Measurements from ENCODE around the gene DIP2C. TPM values are rescaled to one million over a fixed set of nuclear protein-coding genes. Genes with fewer than 3 reads are reported as not detected.

DIP2C gene
- polyA plus RNA-seq, 3 donors, result 0.11 TPM; not detected in 2

- peaks cover 0 to 5% (median 0%) of the 10 kb centered on the region in 3 donors for H3K27me3 Mint-ChIP-seq (ENCODE audit: low read depth in 3 of 3)
- Histone ChIP-seq H3K36me3 (replicated peaks in 1 of 2; ENCODE audit: control insufficient read depth in 1 of 2, insufficient read depth in 2 of 2, low read length in 2 of 2) (no peaks in the 10 kb centered on the region), H3K27ac (ENCODE audit: low read depth in 1 of 2, low read length in 2 of 2) (no peak overlapping the region), H3K4me3 (replicated peaks in 1 of 3; ENCODE audit: low read depth in 2 of 3, low read length in 3 of 3) (no peak overlapping the region), H3K4me2 (replicated peaks; ENCODE audit: extremely low read depth, low read length, poor library complexity, severe bottlenecking) (no peak overlapping the region), H3K9me3 (replicated peaks in 1 of 2; ENCODE audit: control insufficient read depth in 1 of 2, insufficient read depth in 1 of 2, low read length in 2 of 2) (no peaks in the 10 kb centered on the region), H3K4me1 (ENCODE audit: control insufficient read depth in 1 of 2, insufficient read depth in 2 of 2, low read length in 2 of 2) (no peaks in the 10 kb centered on the region), H3K79me2 (ENCODE audit: insufficient read depth, low read length) (no peaks in the 10 kb centered on the region), H2AFZ (ENCODE audit: insufficient read depth, low read depth, low read length, poor library complexity, severe bottlenecking) (no peak overlapping the region), H3K27me3 (ENCODE audit: control insufficient read depth in 2 of 2, insufficient read depth in 2 of 2, low read length in 2 of 2) (no peaks in the 10 kb centered on the region), H4K20me1 (ENCODE audit: insufficient read depth, low read length) (no peaks in the 10 kb centered on the region), H3K9ac (ENCODE audit: insufficient read depth, low read length, poor library complexity, severe bottlenecking) (no peak overlapping the region)
- no peaks in the 10 kb centered on the region for H3K36me3 Mint-ChIP-seq
- H3K4me1 Mint-ChIP-seq, result no peaks in the 10 kb centered on the region
- H3K27ac Mint-ChIP-seq, result no peak overlapping the region
- intact Hi-C loops (cut with micrococcal nuclease), result no loop called here
- DNase-seq, result no peak
- H3K4me3 Mint-ChIP-seq, result no peak overlapping the region
- TF ChIP-seq, protein P1, sequence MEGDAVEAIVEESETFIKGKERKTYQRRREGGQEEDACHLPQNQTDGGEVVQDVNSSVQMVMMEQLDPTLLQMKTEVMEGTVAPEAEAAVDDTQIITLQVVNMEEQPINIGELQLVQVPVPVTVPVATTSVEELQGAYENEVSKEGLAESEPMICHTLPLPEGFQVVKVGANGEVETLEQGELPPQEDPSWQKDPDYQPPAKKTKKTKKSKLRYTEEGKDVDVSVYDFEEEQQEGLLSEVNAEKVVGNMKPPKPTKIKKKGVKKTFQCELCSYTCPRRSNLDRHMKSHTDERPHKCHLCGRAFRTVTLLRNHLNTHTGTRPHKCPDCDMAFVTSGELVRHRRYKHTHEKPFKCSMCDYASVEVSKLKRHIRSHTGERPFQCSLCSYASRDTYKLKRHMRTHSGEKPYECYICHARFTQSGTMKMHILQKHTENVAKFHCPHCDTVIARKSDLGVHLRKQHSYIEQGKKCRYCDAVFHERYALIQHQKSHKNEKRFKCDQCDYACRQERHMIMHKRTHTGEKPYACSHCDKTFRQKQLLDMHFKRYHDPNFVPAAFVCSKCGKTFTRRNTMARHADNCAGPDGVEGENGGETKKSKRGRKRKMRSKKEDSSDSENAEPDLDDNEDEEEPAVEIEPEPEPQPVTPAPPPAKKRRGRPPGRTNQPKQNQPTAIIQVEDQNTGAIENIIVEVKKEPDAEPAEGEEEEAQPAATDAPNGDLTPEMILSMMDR (IDR thresholded peaks at IDR 0.05), result no peak
- H3K9me3 Mint-ChIP-seq, result peaks cover 0 to 3% (median 0%) of the 10 kb centered on the region in 7 donors
- WGBS (ENCODE audit: insufficient coverage), result 92% methylated on average over 3 of the region's 9 CpGs
Observed at GRCh38 chr10:404991-405390, 284.5 kb downstream of the DIP2C start.

DNA sequence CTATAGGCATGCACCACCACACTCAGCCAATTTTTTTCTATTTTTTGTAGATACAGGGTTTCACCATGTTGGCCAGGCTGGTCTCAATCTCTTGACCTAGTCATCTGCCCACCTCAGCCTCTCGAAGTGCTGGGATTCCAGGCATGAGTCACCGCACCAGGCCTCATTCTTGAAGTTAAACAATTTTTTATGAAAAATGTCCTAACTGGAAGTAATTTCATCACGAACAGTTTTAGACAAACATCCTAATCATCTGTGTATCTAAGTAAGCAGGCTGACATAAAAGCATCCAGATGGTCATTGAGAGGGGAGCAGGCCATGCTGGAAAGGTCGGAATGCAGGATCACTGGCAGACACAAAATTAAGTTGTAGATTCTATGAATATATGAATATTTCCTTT, 285.1 kb downstream of the DIP2C start:
- no peaks in the 10 kb centered on the region for H3K36me3 Mint-ChIP-seq
- peaks cover 0 to 3% (median 0%) of the 10 kb centered on the region in 7 donors for H3K9me3 Mint-ChIP-seq
- peaks cover 0 to 5% (median 0%) of the 10 kb centered on the region in 3 donors for H3K27me3 Mint-ChIP-seq (ENCODE audit: low read depth in 3 of 3)
- WGBS (ENCODE audit: insufficient coverage), result 100% methylated on average over 1 of the region's 4 CpGs
- H3K27me3 ChIP-seq (ENCODE audit: control insufficient read depth in 2 of 2, insufficient read depth in 2 of 2, low read length in 2 of 2), result no peaks in the 10 kb centered on the region
- no peaks in the 10 kb centered on the region for H3K79me2 ChIP-seq (ENCODE audit: insufficient read depth, low read length)
- H3K4me1 ChIP-seq (ENCODE audit: control insufficient read depth in 1 of 2, insufficient read depth in 2 of 2, low read length in 2 of 2), result no peaks in the 10 kb centered on the region
- H3K4me3 ChIP-seq (replicated peaks in 1 of 3; ENCODE audit: low read depth in 2 of 3, low read length in 3 of 3), result no peak overlapping the region
- H3K9ac ChIP-seq (ENCODE audit: insufficient read depth, low read length, poor library complexity, severe bottlenecking), result no peak overlapping the region
- no peaks in the 10 kb centered on the region for H3K9me3 ChIP-seq (replicated peaks in 1 of 2; ENCODE audit: control insufficient read depth in 1 of 2, insufficient read depth in 1 of 2, low read length in 2 of 2)
- H4K20me1 ChIP-seq (ENCODE audit: insufficient read depth, low read length), result no peaks in the 10 kb centered on the region
- no peak overlapping the region for H3K4me3 Mint-ChIP-seq
- TF ChIP-seq, protein P1 (IDR thresholded peaks at IDR 0.05), result no peak
- no peak overlapping the region for H3K4me2 ChIP-seq (replicated peaks; ENCODE audit: extremely low read depth, low read length, poor library complexity, severe bottlenecking)
- H3K27ac ChIP-seq (ENCODE audit: low read depth in 1 of 2, low read length in 2 of 2), result no peak overlapping the region
- DNase-seq, result no peak
- no peak overlapping the region for H2AFZ ChIP-seq (ENCODE audit: insufficient read depth, low read depth, low read length, poor library complexity, severe bottlenecking)
- no peaks in the 10 kb centered on the region for H3K36me3 ChIP-seq (replicated peaks in 1 of 2; ENCODE audit: control insufficient read depth in 1 of 2, insufficient read depth in 2 of 2, low read length in 2 of 2)
- no peak overlapping the region for H3K27ac Mint-ChIP-seq
- intact Hi-C loops (cut with micrococcal nuclease), result no loop called here
- no peaks in the 10 kb centered on the region for H3K4me1 Mint-ChIP-seq

Data from CD14-positive monocyte (primary cell).